ENCODE results near the gene SCAF1.

- TF ChIP-seq, protein P1, sequence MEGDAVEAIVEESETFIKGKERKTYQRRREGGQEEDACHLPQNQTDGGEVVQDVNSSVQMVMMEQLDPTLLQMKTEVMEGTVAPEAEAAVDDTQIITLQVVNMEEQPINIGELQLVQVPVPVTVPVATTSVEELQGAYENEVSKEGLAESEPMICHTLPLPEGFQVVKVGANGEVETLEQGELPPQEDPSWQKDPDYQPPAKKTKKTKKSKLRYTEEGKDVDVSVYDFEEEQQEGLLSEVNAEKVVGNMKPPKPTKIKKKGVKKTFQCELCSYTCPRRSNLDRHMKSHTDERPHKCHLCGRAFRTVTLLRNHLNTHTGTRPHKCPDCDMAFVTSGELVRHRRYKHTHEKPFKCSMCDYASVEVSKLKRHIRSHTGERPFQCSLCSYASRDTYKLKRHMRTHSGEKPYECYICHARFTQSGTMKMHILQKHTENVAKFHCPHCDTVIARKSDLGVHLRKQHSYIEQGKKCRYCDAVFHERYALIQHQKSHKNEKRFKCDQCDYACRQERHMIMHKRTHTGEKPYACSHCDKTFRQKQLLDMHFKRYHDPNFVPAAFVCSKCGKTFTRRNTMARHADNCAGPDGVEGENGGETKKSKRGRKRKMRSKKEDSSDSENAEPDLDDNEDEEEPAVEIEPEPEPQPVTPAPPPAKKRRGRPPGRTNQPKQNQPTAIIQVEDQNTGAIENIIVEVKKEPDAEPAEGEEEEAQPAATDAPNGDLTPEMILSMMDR (IDR thresholded peaks at IDR 0.05), result no peak
- TF ChIP-seq POLR2A (IDR thresholded peaks at IDR 0.05), result no peak
Observed at GRCh38 chr19:49688531-49689132, 46.6 kb downstream of the SCAF1 start.
